OCI-LY7 (cell line): Measurements from ENCODE around the gene TMEM51.

ENCODE experiments used
- EZH2phosphoT487 ChIP-seq: fragments of 200-600 bp; sonication (generic); IDR thresholded peaks from 2 replicates; pipeline ENCODE4 v1.6.1; 2018; ENCODE audit warnings: low read depth, borderline replicate concordance, mild to moderate bottlenecking, mixed run types, antibody characterized with exemption, low read length, moderate library complexity, mixed read lengths
- TF ChIP-seq, protein P1 (sequence below): fragments of 200-600 bp; sonication (generic); conservative IDR thresholded peaks from 2 replicates; pipeline ENCODE4 v1.5.1; 2014; ENCODE audit warnings: mild to moderate bottlenecking, antibody characterized with exemption, low read length, moderate library complexity, mixed read lengths

DNA sequence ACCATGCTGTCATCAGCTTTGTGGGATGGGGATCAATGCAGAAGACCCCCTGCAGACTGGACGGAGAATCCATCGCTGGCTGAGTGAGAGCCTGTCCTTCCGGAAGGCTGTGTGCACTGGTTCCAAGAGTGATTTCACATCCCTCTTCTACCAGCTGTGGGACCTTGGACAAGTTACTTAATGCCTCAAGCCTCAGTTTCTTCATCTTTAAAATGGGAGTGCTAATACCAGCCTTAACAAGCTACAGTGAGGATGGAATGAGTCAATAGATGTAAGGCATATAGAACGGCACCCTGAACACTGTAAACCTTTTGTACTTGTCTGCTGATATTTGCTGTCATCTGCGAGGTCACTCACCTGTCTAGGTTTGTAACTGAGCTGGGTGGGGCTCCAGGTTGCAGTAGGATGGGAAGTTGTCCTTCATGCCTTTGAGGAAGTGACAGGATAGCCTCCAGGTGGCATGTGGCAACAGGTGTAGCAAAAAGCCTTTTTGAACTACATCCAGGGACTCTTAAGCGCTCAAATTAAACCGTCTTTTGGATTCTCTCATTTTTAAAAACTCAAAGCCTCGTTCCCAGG is 27.5 kb downstream of the TMEM51 start:
- TF ChIP-seq, protein P1, sequence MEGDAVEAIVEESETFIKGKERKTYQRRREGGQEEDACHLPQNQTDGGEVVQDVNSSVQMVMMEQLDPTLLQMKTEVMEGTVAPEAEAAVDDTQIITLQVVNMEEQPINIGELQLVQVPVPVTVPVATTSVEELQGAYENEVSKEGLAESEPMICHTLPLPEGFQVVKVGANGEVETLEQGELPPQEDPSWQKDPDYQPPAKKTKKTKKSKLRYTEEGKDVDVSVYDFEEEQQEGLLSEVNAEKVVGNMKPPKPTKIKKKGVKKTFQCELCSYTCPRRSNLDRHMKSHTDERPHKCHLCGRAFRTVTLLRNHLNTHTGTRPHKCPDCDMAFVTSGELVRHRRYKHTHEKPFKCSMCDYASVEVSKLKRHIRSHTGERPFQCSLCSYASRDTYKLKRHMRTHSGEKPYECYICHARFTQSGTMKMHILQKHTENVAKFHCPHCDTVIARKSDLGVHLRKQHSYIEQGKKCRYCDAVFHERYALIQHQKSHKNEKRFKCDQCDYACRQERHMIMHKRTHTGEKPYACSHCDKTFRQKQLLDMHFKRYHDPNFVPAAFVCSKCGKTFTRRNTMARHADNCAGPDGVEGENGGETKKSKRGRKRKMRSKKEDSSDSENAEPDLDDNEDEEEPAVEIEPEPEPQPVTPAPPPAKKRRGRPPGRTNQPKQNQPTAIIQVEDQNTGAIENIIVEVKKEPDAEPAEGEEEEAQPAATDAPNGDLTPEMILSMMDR: no peak
- no peak for TF ChIP-seq EZH2phosphoT487
